ENCODE results near the gene CTBS. TPM values are rescaled to one million over a fixed set of nuclear protein-coding genes. Genes with fewer than 3 reads are reported as not detected.

CTBS gene
- total and polyA plus RNA-seq, 2 of the 13 experiments (the other 11 are each of a cell fraction or from before 2014, with no cell fraction given), result 4.7 to 12.4 TPM

DNA sequence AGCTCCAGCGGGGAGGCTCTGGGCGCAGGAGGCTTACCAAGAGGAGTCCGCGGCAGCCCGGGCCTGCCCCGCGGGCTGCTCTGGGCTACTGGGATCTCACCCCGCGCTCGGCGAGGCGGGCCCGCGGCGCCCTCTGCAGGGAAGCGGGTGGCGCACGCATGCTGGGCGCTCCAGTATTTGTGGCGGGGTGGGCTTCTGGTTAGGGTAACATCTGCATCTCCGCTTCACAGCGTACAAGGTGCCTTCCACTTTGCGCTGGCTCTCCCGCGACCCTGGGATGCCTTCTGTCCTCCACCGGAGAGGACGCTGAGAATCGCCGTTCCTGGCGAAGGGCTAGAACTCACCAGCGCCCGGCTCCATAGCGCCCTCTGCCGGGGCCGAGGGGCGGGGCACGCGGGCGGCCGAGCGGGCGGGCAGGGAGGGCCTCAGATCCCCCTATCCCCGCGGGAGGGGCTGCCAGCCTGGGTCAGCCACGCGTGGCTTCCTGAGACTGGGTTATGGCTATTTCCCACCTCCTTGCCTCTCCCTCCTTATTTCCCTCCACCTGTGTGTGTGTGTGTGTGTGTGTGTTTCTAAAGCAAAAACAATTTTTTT lies 46.6 kb upstream of the CTBS start (continued):
- TF ChIP-seq DDIT3 (CRISPR knock-in tag; IDR thresholded peaks at IDR 0.05) (no peak), ZNF329 (CRISPR knock-in tag; IDR thresholded peaks at IDR 0.05; ENCODE audit: low read depth) (0 out of 2 replicates have a peak, but pooled peaks have one; percentile 6), THYN1 (CRISPR knock-in tag; IDR thresholded peaks at IDR 0.05; ENCODE audit: borderline replicate concordance, low read depth) (0 out of 2 replicates have a peak, but pooled peaks have one; percentile 68), ZNF230 (CRISPR knock-in tag; IDR thresholded peaks at IDR 0.05) (no peak), ZNF687 (CRISPR knock-in tag; IDR thresholded peaks at IDR 0.05) (peak; percentile 66), ZNF556 (CRISPR knock-in tag; IDR thresholded peaks at IDR 0.05; ENCODE audit: borderline replicate concordance) (0 out of 2 replicates have a peak, but pooled peaks have one; percentile 30), HNRNPK (IDR thresholded peaks at IDR 0.05; ENCODE audit: low read depth, low read length, poor library complexity, severe bottlenecking) (peak; percentile 25), ZNF7 (CRISPR knock-in tag; IDR thresholded peaks at IDR 0.05) (no peak), CSRNP1 (CRISPR knock-in tag; IDR thresholded peaks at IDR 0.05) (no peak), ZNF776 (CRISPR knock-in tag; IDR thresholded peaks at IDR 0.05) (0 out of 2 replicates have a peak, but pooled peaks have one; percentile 36), HNF4G (IDR thresholded peaks at IDR 0.05; ENCODE audit: borderline replicate concordance, low read depth, low read length) (no peak), HNF4G (CRISPR knock-in tag; IDR thresholded peaks at IDR 0.05; ENCODE audit: borderline replicate concordance, low read depth) (no peak), ZNF768 (CRISPR knock-in tag; IDR thresholded peaks at IDR 0.05) (peak; percentile 78; the same call in 1 of the 2 replicates), NR2C2 (CRISPR knock-in tag; IDR thresholded peaks at IDR 0.05; ENCODE audit: borderline replicate concordance) (0 out of 2 replicates have a peak, but pooled peaks have one; percentile 9), RFX3 (CRISPR knock-in tag; IDR thresholded peaks at IDR 0.05) (no peak), HCFC1 (IDR thresholded peaks at IDR 0.05; ENCODE audit: low read depth, low read length) (no peak), ZNF121 (CRISPR knock-in tag; IDR thresholded peaks at IDR 0.05) (0 out of 2 replicates have a peak, but pooled peaks have one; percentile 27)
- TF ChIP-seq, protein P1, sequence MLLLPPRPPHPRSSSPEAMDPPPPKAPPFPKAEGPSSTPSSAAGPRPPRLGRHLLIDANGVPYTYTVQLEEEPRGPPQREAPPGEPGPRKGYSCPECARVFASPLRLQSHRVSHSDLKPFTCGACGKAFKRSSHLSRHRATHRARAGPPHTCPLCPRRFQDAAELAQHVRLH (CRISPR knock-in tag; IDR thresholded peaks at IDR 0.05; ENCODE audit: borderline replicate concordance, low read depth), result 0 out of 2 replicates have a peak, but pooled peaks have one; percentile 54
- TF ChIP-seq, protein P2, sequence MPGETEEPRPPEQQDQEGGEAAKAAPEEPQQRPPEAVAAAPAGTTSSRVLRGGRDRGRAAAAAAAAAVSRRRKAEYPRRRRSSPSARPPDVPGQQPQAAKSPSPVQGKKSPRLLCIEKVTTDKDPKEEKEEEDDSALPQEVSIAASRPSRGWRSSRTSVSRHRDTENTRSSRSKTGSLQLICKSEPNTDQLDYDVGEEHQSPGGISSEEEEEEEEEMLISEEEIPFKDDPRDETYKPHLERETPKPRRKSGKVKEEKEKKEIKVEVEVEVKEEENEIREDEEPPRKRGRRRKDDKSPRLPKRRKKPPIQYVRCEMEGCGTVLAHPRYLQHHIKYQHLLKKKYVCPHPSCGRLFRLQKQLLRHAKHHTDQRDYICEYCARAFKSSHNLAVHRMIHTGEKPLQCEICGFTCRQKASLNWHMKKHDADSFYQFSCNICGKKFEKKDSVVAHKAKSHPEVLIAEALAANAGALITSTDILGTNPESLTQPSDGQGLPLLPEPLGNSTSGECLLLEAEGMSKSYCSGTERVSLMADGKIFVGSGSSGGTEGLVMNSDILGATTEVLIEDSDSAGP (CRISPR knock-in tag; IDR thresholded peaks at IDR 0.05; ENCODE audit: borderline replicate concordance), result peak; percentile 82

Data from HepG2 (cell line).